HG02763 (cell line): ENCODE results near the gene ERCC1.

Experiments
- ATAC-seq: cut with Tn5 transposase; IDR thresholded peaks from one replicate; pipeline ENCODE4 v1.9.1; 2021; ENCODE audit warnings: mild to moderate bottlenecking, moderate library complexity; ENCODE audit not compliant: unreplicated experiment

Gene ERCC1

GRCh38 chr19:45406226-45407090 lies 17.3 kb downstream of the ERCC1 start, which contains the start of gene POLR1G:
Gene POLR1G (plus strand): TSS chr19:45406644. CDS start chr19:45406697, 53 bp downstream.
- ATAC-seq, result peak; percentile 70

GRCh38 chr19:45405435-45406225 lies 18.1 kb downstream of the ERCC1 start:
- ATAC-seq, result peak; percentile 49

- no peak for ATAC-seq
Observed at GRCh38 chr19:45404557-45405434, 18.9 kb downstream of the ERCC1 start, which contains the start of gene PPP1R13L. Gene PPP1R13L (minus strand): TSS chr19:45405069. CDS start chr19:45398318, 6,751 bp downstream.

- no peak for ATAC-seq
Observed at GRCh38 chr19:45403781-45404556, 19.7 kb downstream of the ERCC1 start.

GRCh38 chr19:45403272-45403671 lies 20.4 kb downstream of the ERCC1 start:
- no peak for ATAC-seq

GRCh38 chr19:45402298-45403061 lies 21.2 kb downstream of the ERCC1 start:
- no peak for ATAC-seq

- no peak for ATAC-seq
Observed at GRCh38 chr19:45401815-45402214, 21.9 kb downstream of the ERCC1 start.

GRCh38 chr19:45400192-45400591 lies 23.5 kb downstream of the ERCC1 start:
- no peak for ATAC-seq

- ATAC-seq, result no peak
Observed at GRCh38 chr19:45395821-45396617, 27.7 kb downstream of the ERCC1 start.

- ATAC-seq, result no peak
Observed at GRCh38 chr19:45391871-45392665, 31.6 kb downstream of the ERCC1 start.

- ATAC-seq, result no peak
Observed at GRCh38 chr19:45391346-45391745, 32.4 kb downstream of the ERCC1 start.

GRCh38 chr19:45385392-45386221 lies 38.1 kb downstream of the ERCC1 start:
- ATAC-seq, result no peak

GRCh38 chr19:45382426-45382825 lies 41.3 kb downstream of the ERCC1 start:
- ATAC-seq, result no peak

GRCh38 chr19:45380107-45380506 lies 43.6 kb downstream of the ERCC1 start:
- no peak for ATAC-seq

GRCh38 chr19:45376045-45376724 lies 47.5 kb downstream of the ERCC1 start:
- ATAC-seq, result no peak
